ENCODE data around the gene PPP6R3.

DNA sequence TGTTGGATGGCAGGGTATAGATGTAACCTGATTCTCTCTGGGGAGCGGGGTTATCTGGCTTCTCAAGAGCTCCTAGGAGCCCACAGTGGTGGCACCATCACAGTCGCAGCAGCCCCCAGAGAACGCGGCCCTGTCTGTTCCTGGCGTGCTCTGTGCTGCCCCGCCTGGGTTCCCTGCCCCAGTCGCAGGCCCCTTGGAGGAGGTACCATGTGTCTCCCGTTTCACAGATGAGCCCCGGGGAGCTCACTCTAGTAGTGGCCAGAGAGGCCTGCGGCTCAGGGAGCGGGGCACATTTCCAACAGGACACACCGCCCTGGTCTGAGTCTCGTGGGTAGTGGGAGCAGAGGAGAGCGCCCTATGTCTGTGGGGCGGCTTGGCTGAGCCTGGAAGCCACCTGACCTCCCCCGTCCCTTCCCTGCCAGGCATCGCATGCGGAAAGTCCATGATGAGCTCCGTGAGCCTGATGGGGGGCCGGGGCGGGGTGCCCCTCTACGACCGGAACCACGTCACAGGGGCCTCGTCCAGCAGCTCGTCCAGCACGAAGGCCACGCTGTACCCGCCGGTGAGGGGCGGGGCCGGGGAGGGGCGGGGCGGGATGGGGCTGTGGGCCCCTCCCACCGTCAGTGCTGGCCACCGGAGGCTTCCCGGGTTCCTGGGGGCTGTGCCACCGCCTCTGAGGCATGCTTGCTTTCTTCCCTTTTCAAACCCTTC, 21.0 kb upstream of the PPP6R3 start:
- TF ChIP-seq, protein P1, sequence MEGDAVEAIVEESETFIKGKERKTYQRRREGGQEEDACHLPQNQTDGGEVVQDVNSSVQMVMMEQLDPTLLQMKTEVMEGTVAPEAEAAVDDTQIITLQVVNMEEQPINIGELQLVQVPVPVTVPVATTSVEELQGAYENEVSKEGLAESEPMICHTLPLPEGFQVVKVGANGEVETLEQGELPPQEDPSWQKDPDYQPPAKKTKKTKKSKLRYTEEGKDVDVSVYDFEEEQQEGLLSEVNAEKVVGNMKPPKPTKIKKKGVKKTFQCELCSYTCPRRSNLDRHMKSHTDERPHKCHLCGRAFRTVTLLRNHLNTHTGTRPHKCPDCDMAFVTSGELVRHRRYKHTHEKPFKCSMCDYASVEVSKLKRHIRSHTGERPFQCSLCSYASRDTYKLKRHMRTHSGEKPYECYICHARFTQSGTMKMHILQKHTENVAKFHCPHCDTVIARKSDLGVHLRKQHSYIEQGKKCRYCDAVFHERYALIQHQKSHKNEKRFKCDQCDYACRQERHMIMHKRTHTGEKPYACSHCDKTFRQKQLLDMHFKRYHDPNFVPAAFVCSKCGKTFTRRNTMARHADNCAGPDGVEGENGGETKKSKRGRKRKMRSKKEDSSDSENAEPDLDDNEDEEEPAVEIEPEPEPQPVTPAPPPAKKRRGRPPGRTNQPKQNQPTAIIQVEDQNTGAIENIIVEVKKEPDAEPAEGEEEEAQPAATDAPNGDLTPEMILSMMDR (IDR thresholded peaks at IDR 0.05; ENCODE audit: extremely low read depth in 1 of 2, insufficient read depth in 1 of 2, low read depth in 1 of 2, low read length in 2 of 2) = no peak
- TF ChIP-seq POLR2AphosphoS5 (IDR thresholded peaks at IDR 0.05; ENCODE audit: insufficient read depth, low read depth, low read length) = no peak
- no peak for TF ChIP-seq POLR2A (IDR thresholded peaks at IDR 0.05; ENCODE audit: low read depth, low read length)
- TF ChIP-seq EZH2 (IDR thresholded peaks at IDR 0.05; ENCODE audit: borderline replicate concordance, low read depth, low read length, severe bottlenecking) = no peak
- TF ChIP-seq MYC (IDR thresholded peaks at IDR 0.05; ENCODE audit: low read depth, low read length) = no peak
- TF ChIP-seq GATA2 (IDR thresholded peaks at IDR 0.05; ENCODE audit: insufficient read depth, insufficient read length, low read depth, low read length) = no peak

All from endothelial cell of umbilical vein (primary cell).